Cardiac fibroblast (primary cell): Measurements from ENCODE around the gene APOBEC2.
A peak's percentile ranks its signal among the peaks of the same experiment; 100 is the strongest.
"Not testable (repeated sequence)": the region's sequence is repeated elsewhere in the genome, so short reads cannot be mapped to it uniquely, and the experiment has no call there.

ENCODE experiments used
- DNase-seq, 2 donors: peaks; one replicate each; pipeline versions ENCODE4 v3.0.0 to v3.0.0-alpha.2; 2010; ENCODE audit warnings: low read depth in 2 of 2
- H3K4me3 ChIP-seq, 2 donors: replicated peaks in 1 of 2; 1 replicate in 1 of 2; 2 replicates in 1 of 2; pipeline ENCODE4 v1.5.1; 2011; ENCODE audit warnings: low read depth in 2 of 2, low read length in 2 of 2, mild to moderate bottlenecking in 2 of 2, moderate library complexity in 1 of 2
- TF ChIP-seq, protein P1 (sequence below): IDR thresholded peaks from one replicate; pipeline ENCODE4 v1.5.1; 2011; ENCODE audit warnings: low read depth, mild to moderate bottlenecking, low read length, inconsistent platforms

Gene APOBEC2

DNA sequence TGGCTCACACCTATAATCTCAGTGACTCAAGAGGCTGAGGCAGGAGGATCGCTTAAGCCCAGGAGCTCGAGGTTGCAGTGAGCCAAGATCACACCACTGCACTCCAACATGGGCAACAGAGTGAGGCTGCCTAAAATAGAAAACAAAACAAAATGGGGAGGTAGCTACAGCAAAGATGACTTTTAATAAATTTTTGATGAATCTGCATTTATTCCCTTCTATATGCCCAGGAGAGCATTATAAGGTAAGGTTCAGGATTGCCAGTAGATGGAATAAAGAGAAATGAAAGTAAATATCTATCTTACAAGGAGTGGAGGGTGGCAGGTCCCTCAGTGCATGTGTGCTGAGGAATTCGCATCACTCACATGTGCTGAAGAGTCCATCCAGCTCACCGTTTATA is 38.2 kb upstream of the APOBEC2 start:
- H3K4me3 ChIP-seq = no peak overlapping the region
- no peak for DNase-seq
- TF ChIP-seq, protein P1, sequence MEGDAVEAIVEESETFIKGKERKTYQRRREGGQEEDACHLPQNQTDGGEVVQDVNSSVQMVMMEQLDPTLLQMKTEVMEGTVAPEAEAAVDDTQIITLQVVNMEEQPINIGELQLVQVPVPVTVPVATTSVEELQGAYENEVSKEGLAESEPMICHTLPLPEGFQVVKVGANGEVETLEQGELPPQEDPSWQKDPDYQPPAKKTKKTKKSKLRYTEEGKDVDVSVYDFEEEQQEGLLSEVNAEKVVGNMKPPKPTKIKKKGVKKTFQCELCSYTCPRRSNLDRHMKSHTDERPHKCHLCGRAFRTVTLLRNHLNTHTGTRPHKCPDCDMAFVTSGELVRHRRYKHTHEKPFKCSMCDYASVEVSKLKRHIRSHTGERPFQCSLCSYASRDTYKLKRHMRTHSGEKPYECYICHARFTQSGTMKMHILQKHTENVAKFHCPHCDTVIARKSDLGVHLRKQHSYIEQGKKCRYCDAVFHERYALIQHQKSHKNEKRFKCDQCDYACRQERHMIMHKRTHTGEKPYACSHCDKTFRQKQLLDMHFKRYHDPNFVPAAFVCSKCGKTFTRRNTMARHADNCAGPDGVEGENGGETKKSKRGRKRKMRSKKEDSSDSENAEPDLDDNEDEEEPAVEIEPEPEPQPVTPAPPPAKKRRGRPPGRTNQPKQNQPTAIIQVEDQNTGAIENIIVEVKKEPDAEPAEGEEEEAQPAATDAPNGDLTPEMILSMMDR = no peak

DNA sequence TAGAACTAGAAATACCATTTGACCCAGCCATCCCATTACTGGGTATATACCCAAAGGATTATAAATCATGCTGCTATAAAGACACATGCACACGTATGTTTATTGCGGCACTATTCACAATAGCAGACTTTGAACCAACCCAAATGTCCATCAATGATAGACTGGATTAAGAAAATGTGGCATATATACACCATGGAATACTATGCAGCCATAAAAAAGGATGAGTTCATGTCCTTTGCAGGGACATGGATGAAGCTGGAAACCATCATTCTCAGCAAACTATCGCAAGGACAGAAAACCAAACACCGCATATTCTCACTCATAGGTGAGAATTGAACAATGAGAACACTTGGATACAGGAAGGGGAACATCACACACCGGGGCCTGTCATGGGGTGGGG is 37.1 kb upstream of the APOBEC2 start:
- DNase-seq, H3K4me3 ChIP-seq: not testable (repeated sequence)

DNA sequence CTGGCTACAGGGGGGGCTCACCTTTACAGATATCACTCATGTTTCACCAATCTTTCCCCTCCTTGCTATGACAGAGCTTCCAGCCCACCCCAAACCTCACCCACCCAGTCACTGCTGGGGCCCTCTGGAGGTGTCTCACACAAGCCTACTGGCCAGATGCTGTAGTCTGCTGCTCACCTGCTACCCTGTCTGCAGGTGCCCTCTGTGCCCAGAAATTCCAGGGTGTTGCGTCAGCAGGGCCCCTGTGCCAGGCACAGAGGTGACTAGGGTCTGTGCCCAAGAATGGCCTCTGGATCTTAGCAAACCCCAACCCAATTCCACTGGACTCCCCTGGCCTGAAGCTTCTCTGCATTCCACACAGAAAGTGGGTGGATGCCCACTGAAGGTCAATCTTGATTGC is 35.3 kb upstream of the APOBEC2 start:
- TF ChIP-seq, protein P1 = no peak
- DNase-seq = no peak

DNA sequence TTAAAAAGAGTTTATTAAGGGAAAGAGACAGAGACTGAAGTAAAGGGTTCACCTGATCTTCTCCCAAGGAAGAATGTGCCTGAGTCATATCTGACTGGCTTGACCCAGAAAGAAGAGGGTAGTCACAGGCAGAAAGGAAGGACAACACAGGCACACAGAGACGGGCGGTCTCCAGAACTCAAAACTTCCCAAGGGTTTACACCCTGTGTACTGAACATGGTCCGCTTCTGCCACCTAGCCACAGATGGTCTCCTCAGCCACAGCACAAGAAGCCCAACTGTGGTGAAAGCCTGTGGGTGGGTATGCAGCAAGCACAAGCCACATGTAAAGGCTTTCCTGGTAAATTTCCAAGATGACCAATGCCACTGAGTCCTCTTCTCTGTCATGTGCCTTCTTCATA is 31.2 kb upstream of the APOBEC2 start:
- peak; percentile 28 to 51 for DNase-seq
- H3K4me3 ChIP-seq = no peak overlapping the region
- TF ChIP-seq, protein P1 = no peak

More for the DNA sequence above, 35.3 kb upstream of the APOBEC2 start:
- H3K4me3 ChIP-seq = no peak overlapping the region

DNA sequence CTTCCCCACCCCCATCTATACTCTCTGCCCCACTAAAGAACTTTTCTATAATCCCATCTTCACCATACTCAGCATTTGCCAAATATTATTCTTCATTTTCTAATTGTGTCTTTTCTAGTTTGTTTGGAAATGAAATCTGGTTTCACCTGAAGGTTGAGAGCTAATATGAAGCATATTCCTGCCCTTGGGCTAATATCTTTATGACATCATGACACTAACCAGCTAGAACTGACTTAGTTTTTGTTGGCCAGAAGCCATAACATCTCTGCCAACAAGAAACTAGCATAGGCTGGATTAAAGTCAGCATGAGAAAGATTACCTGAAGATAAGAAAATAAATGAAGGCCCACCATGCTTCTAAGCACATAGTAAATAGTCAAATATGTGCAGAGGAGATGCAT is 30.7 kb upstream of the APOBEC2 start:
- H3K4me3 ChIP-seq = no peak overlapping the region
- peak; percentile 13 to 19 for DNase-seq
- TF ChIP-seq, protein P1 = no peak

DNA sequence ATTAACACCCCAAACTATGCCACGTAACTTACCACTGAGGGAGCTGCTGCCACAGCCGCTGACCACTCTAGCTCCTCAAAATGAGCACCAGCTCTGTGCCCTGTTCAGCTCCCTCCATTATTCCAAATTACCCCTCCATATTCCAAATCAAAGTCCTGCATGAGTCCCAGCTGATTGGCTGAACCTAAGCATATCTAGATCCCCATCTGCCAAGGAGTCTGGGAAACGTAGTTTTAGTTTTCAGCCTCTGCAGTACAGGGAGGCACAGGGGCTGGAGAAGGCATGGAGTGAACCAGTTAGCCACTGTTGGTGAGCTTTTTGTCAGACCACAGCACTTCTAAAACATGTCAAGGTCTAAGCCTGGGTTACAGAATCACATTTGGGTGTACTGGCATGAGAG is 29.9 kb upstream of the APOBEC2 start:
- no peak for DNase-seq
- TF ChIP-seq, protein P1 = no peak
- no peak overlapping the region for H3K4me3 ChIP-seq

DNA sequence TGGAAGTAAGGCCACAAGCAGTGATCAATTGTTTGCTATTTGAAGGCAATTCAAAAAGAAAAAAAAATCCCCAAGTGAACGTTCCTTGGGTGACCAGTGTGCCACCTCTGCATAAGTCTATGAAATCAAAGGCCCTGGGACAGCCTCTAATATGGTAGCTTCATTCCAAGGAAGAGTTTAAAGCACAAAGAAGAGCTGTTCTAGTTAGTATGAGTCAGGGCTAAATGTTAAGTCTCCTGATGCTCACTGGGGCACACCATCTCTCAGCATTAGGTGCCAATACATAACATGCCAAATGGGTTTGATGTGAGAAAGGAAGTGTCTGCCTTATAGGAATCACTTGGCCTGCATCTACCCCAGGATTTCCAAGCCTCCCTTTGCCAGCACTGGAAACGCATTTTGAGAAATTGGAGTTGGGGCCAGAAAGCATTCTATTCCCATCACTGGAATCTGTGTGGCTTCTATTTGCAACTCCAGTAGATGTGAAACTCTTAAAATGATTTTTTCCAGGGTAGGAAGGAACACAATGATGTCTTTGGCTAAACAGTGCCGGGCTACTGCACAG is 27.0 kb upstream of the APOBEC2 start:
- H3K4me3 ChIP-seq = no peak overlapping the region
- TF ChIP-seq, protein P1 = no peak
- no peak for DNase-seq
